Suprapubic skin (tissue), 4 donors: ENCODE data around the gene EIF1AD. TPM values are rescaled to one million over a fixed set of nuclear protein-coding genes. Genes with fewer than 3 reads are reported as not detected.
"Not testable (repeated sequence)": the region's sequence is repeated elsewhere in the genome, so short reads cannot be mapped to it uniquely, and the experiment has no call there.

ENCODE experiments used
- DNase-seq, 2 donors: peaks; one replicate each; pipeline ENCODE4 v3.0.0-alpha.2; 2019; ENCODE audit warnings: low spot score in 2 of 2
- H3K27ac ChIP-seq: fragments of 200-600 bp; sonication (generic); one replicate; pipeline ENCODE4 v1.5.1; 2019
- H3K27me3 ChIP-seq: fragments of 200-600 bp; sonication (generic); one replicate; pipeline ENCODE4 v1.5.1; 2019
- H3K36me3 ChIP-seq: fragments of 200-600 bp; sonication (generic); one replicate; pipeline ENCODE4 v1.5.1; 2019
- H3K4me1 ChIP-seq: fragments of 200-600 bp; sonication (generic); one replicate; pipeline ENCODE4 v1.5.1; 2019
- H3K4me3 ChIP-seq: fragments of 200-600 bp; sonication (generic); one replicate; pipeline ENCODE4 v1.5.1; 2019; ENCODE audit warnings: mild to moderate bottlenecking
- H3K9me3 ChIP-seq: fragments of 200-600 bp; sonication (generic); one replicate; pipeline ENCODE4 v1.5.1; 2019
- EP300 ChIP-seq: sonication (generic); formaldehyde crosslinking; IDR thresholded peaks from one replicate; pipeline ENCODE4 v1.6.1; 2017; ENCODE audit warnings: antibody characterized with exemption
- POLR2A ChIP-seq, 2 donors: fragments of 450-650 bp; IDR thresholded peaks; one replicate each; pipeline ENCODE4 v1.6.1; 2017; ENCODE audit warnings: antibody characterized with exemption in 2 of 2, mild to moderate bottlenecking in 2 of 2, moderate library complexity in 2 of 2
- POLR2AphosphoS5 ChIP-seq, 3 donors: sonication (generic); formaldehyde crosslinking; IDR thresholded peaks; one replicate each; pipeline ENCODE4 v1.6.1; 2017; ENCODE audit warnings: antibody characterized with exemption in 3 of 3
- WGBS: methylation state at CpG from one replicate; pipeline ENCODE4 v1.1.5; 2018; 5-methylcytosine and 5-hydroxymethylcytosine counted together
- total RNA-seq, 4 donors: library from RNA; depleted of rRNA; stranded (reverse); fragments of >200 nt; gene quantifications; one replicate each; pipeline ENCODE4 v1.1.0, GENCODE V29; 2016
- TF ChIP-seq, protein P1 (sequence below), 2 donors: fragments of 200-600 bp in 1 of 2; fragments of 450-650 bp in 1 of 2; sonication (generic) in 1 of 2; IDR thresholded peaks; one replicate each; pipeline ENCODE4 v1.5.1; 2016 to 2019; ENCODE audit warnings: antibody characterized with exemption in 2 of 2, mild to moderate bottlenecking in 1 of 2, moderate library complexity in 1 of 2

EIF1AD gene
- total RNA-seq, 4 donors from 2014 or later: 51.8 to 61.6 (median 55.9) TPM

DNA sequence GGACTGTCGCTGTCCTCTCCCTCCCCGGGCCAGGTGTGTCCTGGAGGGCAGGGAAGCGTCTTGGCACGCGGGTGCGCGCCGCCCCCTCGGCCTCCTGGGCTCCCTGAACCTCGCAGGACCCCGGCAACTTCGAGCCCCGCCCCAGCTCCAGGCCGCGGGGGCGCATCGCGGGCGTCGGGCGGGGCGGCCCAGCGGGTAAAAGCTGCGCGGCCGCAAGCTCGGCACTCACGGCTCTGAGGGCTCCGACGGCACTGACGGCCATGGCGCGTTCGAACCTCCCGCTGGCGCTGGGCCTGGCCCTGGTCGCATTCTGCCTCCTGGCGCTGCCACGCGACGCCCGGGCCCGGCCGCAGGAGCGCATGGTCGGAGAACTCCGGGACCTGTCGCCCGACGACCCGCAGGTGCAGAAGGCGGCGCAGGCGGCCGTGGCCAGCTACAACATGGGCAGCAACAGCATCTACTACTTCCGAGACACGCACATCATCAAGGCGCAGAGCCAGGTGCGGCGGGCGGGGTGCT, 9.9 kb upstream of the EIF1AD start, which contains the start of gene CST6:
Gene CST6 (plus strand): TSS at position 224 of the 519 bp plus-strand sequence. CDS start 37 bp downstream, at position 261.
- no peak for DNase-seq
- H3K9me3 ChIP-seq: no peaks in the 10 kb centered on the region
- WGBS: 2% methylated on average over 21 of the region's 61 CpGs
- TF ChIP-seq, protein P1, sequence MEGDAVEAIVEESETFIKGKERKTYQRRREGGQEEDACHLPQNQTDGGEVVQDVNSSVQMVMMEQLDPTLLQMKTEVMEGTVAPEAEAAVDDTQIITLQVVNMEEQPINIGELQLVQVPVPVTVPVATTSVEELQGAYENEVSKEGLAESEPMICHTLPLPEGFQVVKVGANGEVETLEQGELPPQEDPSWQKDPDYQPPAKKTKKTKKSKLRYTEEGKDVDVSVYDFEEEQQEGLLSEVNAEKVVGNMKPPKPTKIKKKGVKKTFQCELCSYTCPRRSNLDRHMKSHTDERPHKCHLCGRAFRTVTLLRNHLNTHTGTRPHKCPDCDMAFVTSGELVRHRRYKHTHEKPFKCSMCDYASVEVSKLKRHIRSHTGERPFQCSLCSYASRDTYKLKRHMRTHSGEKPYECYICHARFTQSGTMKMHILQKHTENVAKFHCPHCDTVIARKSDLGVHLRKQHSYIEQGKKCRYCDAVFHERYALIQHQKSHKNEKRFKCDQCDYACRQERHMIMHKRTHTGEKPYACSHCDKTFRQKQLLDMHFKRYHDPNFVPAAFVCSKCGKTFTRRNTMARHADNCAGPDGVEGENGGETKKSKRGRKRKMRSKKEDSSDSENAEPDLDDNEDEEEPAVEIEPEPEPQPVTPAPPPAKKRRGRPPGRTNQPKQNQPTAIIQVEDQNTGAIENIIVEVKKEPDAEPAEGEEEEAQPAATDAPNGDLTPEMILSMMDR (IDR thresholded peaks at IDR 0.05): no peak
- TF ChIP-seq EP300 (no peak), POLR2AphosphoS5 (IDR thresholded peaks at IDR 0.05) (no peak), POLR2A (IDR thresholded peaks at IDR 0.05) (no peak)
- H3K27me3 ChIP-seq: peaks cover 21% of the 10 kb centered on the region
- no peak within 1 kb of the TSS for H3K27ac ChIP-seq
- H3K36me3 ChIP-seq: no peaks in the 10 kb centered on the region
- H3K4me3 ChIP-seq: peak within 1 kb of the TSS; percentile 27
- H3K4me1 ChIP-seq: peaks cover 33% of the 10 kb centered on the region

GRCh38 chr11:66011239-66011784, 9.4 kb upstream of the EIF1AD start:
- Histone ChIP-seq H3K4me1 (peaks cover 33% of the 10 kb centered on the region), H3K9me3 (no peaks in the 10 kb centered on the region), H3K36me3 (peaks cover 3% of the 10 kb centered on the region), H3K27ac (no peak overlapping the region), H3K4me3 (peak overlapping the region; percentile 27), H3K27me3 (peaks cover 21% of the 10 kb centered on the region)
- no peak for DNase-seq
- TF ChIP-seq POLR2AphosphoS5 (IDR thresholded peaks at IDR 0.05) (no peak), POLR2A (IDR thresholded peaks at IDR 0.05) (no peak), EP300 (no peak)
- TF ChIP-seq, protein P1 (IDR thresholded peaks at IDR 0.05): no peak
- 37% methylated on average over 13 of the region's 14 CpGs for WGBS

- WGBS: 74% methylated on average over 4 of the region's 4 CpGs
- H3K27ac ChIP-seq, DNase-seq, H3K4me3 ChIP-seq, H3K9me3 ChIP-seq, H3K36me3 ChIP-seq: not testable (repeated sequence)
- peaks cover 33% of the 10 kb centered on the region for H3K4me1 ChIP-seq
- H3K27me3 ChIP-seq: peaks cover 21% of the 10 kb centered on the region
Measured at GRCh38 chr11:66010036-66010435, 8.1 kb upstream of the EIF1AD start.

- TF ChIP-seq POLR2A (IDR thresholded peaks at IDR 0.05) (no peak), POLR2AphosphoS5 (IDR thresholded peaks at IDR 0.05) (no peak), EP300 (no peak)
- TF ChIP-seq, protein P1 (IDR thresholded peaks at IDR 0.05): no peak
- peak overlapping the region; percentile 60 for H3K27ac ChIP-seq
- H3K36me3 ChIP-seq: peaks cover 12% of the 10 kb centered on the region
- no peaks in the 10 kb centered on the region for H3K9me3 ChIP-seq
- DNase-seq: no peak
- H3K4me1 ChIP-seq: peaks cover 34% of the 10 kb centered on the region
- H3K4me3 ChIP-seq: no peak overlapping the region
- H3K27me3 ChIP-seq: peaks cover 21% of the 10 kb centered on the region
- 42% methylated on average over 5 of the region's 10 CpGs for WGBS
Measured at GRCh38 chr11:66008468-66009101, 6.6 kb upstream of the EIF1AD start.

DNA sequence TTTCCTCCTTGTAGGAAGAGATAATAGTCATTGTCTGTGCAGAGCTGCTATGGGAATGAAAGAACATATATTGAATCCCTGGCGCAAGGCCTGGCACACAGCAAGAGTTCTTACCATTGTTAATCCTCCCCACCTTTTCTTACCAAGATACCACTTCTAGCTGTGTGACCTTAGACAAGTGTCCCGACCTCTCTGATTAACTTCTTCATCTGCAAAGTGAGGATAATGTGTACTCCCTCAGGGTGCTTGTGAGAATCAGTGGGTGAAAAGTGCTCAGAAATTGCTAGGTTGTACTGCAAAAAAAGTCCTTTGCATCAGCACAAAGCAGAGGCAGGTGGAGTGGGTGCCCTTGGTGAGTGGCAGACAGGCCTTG, 6.1 kb upstream of the EIF1AD start:
- Histone ChIP-seq H3K36me3 (peaks cover 12% of the 10 kb centered on the region), H3K27ac (no peak overlapping the region), H3K4me1 (peaks cover 38% of the 10 kb centered on the region), H3K27me3 (peaks cover 18% of the 10 kb centered on the region), H3K9me3 (no peaks in the 10 kb centered on the region), H3K4me3 (no peak overlapping the region)
- TF ChIP-seq POLR2AphosphoS5 (IDR thresholded peaks at IDR 0.05) (no peak), POLR2A (IDR thresholded peaks at IDR 0.05) (no peak), EP300 (no peak)
- TF ChIP-seq, protein P1 (IDR thresholded peaks at IDR 0.05): no peak
- 91% methylated on average over 2 of the region's 2 CpGs for WGBS
- DNase-seq: no peak
